ENCODE results near the gene MPHOSPH10.
"Not testable (repeated sequence)": the region's sequence is repeated elsewhere in the genome, so short reads cannot be mapped to it uniquely, and the experiment has no call there.

MPHOSPH10 gene

GRCh38 chr2:71125506-71126294 lies 4.7 kb upstream of the MPHOSPH10 start:
- no peak for DNase-seq

DNA sequence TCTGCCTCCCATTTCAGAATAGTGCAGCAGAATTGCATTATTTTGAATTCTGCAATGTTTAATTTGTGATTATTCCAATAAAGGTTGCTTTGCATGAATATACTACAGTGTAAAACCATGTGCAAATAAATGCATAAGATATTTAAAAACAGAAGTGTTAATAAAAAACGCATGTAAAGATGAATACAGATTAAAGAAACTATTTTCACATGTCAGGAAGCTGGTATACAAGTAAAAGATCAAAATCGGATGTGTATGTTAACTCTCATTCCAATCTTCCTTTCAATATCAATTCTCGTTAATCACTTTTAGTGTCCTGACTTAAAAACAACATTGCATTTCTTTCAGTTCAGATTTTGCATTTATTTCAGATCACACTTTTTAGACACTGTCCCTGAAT lies 3.5 kb upstream of the MPHOSPH10 start:
- DNase-seq, result no peak

GRCh38 chr2:71129114-71129901 lies 1.1 kb upstream of the MPHOSPH10 start:
- no peak for DNase-seq

DNA sequence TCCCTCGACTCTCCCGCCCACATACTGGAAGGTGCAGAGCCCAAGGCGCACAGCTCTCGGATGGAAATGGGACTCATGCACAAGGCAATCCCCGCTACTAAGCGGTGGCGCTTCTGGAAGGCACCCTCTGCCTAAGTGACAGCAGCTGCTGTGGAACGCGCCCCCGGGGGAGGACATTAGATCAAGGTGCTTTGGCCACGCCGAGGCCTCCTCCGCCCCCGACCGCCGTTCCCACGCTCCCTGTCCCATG lies 607 bp upstream of the MPHOSPH10 start:
- DNase-seq, result peak; percentile 38 to 79

DNA sequence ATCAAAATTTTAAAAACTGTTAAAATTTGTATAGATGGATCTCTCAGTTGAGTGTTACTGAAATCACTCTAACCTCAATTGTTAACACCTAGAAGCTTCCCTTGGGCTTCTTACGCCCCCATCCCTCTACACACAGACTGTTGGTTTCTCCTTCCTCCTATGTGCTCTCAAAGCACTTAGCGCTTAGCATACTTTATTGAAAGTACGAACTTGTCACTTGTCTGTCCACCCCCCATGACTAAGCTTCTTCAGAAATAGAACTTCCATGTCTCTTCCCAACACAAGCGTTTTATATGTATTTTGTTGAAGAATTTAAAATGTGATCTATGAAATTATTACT lies 441 bp downstream of the MPHOSPH10 start:
- DNase-seq, result peak in 1 of 2 experiments; percentile 45

GRCh38 chr2:71131387-71132166 lies 1.1 kb downstream of the MPHOSPH10 start:
- not testable (repeated sequence) for DNase-seq

GRCh38 chr2:71133603-71134002 lies 3.2 kb downstream of the MPHOSPH10 start:
- no peak for DNase-seq

GRCh38 chr2:71136174-71136573 lies 5.7 kb downstream of the MPHOSPH10 start:
- DNase-seq, result no peak

GRCh38 chr2:71143782-71144181 lies 13.3 kb downstream of the MPHOSPH10 start:
- no peak for DNase-seq

DNA sequence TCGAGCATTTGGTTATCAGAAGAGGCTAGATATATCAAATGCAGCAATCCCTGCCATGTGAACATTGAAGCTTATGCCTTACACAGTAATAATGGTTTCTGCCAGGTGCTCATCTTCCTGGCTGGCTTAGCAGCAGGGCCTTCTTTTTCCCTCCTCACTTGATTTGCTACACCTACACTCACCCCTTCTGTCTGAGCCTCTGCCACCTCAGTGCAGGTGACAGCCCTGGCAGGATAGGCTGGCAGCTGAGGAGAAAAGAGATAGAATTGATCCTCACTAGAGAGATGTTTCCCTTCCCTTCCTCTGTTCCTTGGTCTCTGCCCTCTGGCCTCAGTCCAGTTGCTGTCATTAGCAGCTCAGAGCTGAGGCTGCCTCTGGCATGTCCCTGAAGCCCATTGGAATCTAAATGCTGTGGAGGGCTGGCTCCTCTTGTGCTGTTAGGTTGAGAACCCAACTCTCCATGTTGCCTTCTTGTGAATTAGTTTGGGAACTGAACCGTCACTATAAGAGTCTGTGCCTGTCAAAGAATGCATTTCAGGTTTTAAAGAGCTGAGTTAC lies 18.2 kb downstream of the MPHOSPH10 start:
- DNase-seq, result no peak

DNA sequence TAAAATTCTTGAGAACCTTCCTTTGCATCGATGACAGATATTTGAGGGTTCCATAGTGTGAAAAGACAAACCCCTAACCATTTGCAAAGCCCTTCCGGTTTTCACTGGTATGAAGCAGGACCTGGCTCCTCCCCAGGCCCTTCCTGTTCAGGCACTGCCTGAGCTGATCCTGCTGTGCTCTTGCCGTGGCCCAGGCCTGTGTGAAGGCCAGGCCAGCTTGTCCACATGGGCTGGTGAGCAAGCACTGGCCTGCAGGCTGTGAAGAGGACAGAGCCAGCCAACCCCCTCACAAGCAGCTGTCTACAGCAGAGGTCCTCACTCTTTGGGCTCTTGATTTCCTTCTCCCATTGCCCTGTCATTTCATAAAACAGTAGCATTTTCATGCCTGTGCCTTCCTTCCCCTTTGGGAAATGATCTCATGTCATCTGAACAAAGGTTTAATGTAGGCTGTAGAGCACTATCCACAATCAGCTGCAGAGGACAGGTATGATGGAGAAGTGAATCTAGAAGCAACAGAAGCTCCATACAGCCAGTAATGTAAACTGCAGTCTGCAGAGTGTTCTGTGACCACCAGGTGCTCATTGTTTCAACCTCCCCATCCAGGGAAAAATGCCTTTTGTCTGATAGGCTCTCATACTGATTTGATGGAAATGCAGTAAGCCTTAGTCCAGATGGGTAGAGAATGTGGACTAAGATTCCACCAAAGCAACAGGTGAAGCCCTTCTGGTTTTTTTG lies 19.8 kb downstream of the MPHOSPH10 start:
- no peak for DNase-seq

GRCh38 chr2:71151620-71152019 lies 21.2 kb downstream of the MPHOSPH10 start:
- DNase-seq, result no peak

DNA sequence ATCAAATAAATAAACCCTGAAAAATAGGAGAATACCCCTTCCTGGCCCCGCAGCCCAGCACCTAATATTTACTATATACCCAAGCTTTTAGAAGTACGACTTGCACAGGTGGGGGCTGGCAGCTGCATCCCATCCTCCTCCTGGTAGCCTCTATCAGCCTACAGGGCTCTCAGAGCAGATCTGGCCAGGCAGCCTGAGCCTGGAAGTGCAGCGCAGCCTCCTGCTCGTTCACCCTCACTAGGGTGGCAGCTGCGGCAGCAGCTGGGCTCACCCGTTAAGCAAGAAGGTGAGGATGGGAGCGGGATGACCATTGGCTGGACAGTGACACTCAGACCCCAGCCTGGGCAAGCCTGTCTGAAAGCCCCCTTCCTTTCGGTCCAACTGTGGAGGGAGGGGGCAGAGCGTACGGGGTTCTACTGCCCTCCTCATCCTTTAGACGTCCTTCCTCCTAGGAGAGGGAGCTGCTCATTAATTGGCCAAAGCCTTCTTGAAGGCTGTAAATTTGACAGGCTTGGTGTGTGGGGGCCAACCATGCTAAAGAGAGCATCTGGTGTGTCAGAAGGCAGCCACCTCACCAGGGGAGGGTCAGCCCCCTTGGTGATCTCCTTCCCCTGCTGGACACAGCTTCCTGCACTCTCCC lies 23.3 kb downstream of the MPHOSPH10 start:
- DNase-seq, result no peak

- no peak for DNase-seq
Measured at GRCh38 chr2:71154279-71154678, 23.8 kb downstream of the MPHOSPH10 start.

DNA sequence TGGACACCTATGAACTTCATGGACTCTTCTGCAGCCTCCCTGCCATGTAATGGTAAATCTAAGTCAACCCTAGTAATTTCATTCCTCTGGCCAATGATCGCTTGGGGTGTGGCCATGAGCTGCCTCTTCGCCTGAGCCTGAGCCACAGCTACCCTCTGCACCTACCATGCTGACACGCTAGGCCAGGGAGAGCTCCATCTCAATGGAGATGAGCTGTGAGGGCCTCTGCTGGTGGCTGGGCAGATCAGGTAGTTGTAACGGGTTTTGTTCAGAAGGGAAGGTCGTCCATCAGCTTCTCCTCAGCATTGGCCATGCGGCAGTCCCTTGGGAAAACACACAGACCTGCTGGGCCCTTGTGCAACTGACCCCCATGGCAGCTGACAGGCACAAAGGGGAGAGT lies 24.4 kb downstream of the MPHOSPH10 start:
- DNase-seq, result no peak

DNA sequence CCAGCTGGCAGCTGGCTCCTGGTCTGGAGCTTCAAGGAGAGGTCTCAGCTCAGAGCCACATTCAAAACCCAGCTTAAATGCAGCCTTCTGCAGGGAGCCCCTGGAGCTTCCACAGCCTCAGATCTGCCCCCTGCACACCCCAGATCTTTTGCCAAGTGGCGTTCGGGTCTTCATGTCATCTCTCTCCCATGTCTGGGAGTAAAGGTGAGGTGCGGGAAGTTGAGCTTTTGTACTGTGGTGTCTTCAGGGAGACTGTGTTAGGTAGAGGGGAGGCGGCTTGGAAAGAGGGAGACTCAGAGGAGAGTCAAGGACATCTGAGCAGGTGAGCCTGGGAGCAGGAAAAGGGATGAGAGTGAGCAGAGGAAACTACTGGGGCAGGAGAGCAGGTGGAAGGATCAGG lies 25.4 kb downstream of the MPHOSPH10 start:
- no peak for DNase-seq

GRCh38 chr2:71156573-71156972 lies 26.1 kb downstream of the MPHOSPH10 start:
- DNase-seq, result no peak

DNA sequence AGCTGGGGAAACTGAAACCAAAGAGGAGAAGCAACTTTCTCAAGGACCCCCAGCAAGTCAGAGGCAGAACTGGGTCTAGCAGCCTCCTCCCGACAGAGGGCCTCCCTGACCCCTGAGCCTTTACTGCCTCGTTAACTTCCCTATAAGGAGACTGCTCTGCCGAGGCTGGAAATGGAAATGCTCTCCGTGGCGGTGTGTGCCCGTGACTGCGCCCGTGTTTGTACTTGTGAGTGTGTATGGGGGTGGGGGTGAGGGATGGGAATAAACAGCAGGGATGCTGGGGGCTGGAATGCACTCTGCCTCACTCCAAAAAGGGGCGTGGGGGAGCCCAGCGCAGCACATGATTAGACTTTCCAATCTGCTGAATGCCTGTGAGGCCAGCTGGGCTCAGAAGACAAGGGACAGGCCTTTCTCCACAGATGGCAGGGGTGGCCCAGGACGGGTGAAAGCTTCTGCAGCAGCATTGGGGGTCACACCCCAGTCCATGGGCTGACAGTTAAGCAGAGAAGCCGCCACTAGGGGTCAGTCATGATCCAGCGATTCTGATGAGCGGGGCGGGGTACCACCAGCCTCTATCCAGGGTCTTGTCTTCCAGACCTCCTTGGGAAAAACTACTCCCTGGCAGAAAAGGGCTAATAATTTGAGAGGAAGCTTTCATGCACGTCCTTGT lies 26.8 kb downstream of the MPHOSPH10 start:
- DNase-seq, result no peak

- DNase-seq, result no peak
Measured at GRCh38 chr2:71166812-71167211, 36.4 kb downstream of the MPHOSPH10 start.

- no peak for DNase-seq
Measured at GRCh38 chr2:71173096-71173495, 42.7 kb downstream of the MPHOSPH10 start.

- no peak for DNase-seq
Measured at GRCh38 chr2:71174207-71174606, 43.8 kb downstream of the MPHOSPH10 start.

DNA sequence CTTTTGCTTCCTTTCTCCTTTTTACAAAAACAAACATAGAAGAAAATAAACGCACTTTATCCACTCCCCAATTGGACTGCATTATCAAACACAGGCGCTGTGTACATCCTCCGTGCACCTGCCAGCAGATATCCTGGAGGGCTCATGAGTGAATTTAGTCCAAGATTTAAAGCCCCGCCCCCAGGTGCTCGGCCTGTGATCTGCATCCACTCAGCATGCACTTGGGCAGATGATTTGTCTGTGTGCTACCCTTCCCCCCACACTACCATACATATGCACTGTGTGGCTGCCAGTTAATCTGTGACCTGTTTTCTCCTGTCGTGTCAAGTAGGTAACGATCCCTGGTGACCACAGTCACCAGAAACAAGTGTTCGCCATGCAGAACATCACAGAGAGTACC lies 48.4 kb downstream of the MPHOSPH10 start:
- DNase-seq, result not testable (repeated sequence)

All from SW 1271 (cell line).